LNCaP clone FGC (cell line): Measurements from ENCODE around the gene SBNO1.
A peak's percentile ranks its signal among the peaks of the same experiment; 100 is the strongest.

Experiments used
- DNase-seq: peaks from one replicate; pipeline ENCODE4 v3.0.0-alpha.2; 2011; ENCODE audit warnings: low read depth
- H3K4me3 ChIP-seq: 2 replicates; pipeline ENCODE4 v1.5.1; 2011; ENCODE audit warnings: mild to moderate bottlenecking, low read depth, low read length, control low read depth
- TF ChIP-seq, protein P1 (sequence below): IDR thresholded peaks from 2 replicates; pipeline ENCODE4 v1.5.1; 2012; ENCODE audit warnings: mild to moderate bottlenecking; ENCODE audit not compliant: control insufficient read depth, insufficient read depth; ENCODE audit errors: extremely low read depth

Gene SBNO1

GRCh38 chr12:123391546-123392343 lies 27.1 kb upstream of the SBNO1 start:
- DNase-seq: no peak
- TF ChIP-seq, protein P1, sequence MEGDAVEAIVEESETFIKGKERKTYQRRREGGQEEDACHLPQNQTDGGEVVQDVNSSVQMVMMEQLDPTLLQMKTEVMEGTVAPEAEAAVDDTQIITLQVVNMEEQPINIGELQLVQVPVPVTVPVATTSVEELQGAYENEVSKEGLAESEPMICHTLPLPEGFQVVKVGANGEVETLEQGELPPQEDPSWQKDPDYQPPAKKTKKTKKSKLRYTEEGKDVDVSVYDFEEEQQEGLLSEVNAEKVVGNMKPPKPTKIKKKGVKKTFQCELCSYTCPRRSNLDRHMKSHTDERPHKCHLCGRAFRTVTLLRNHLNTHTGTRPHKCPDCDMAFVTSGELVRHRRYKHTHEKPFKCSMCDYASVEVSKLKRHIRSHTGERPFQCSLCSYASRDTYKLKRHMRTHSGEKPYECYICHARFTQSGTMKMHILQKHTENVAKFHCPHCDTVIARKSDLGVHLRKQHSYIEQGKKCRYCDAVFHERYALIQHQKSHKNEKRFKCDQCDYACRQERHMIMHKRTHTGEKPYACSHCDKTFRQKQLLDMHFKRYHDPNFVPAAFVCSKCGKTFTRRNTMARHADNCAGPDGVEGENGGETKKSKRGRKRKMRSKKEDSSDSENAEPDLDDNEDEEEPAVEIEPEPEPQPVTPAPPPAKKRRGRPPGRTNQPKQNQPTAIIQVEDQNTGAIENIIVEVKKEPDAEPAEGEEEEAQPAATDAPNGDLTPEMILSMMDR: no peak
- no peak overlapping the region for H3K4me3 ChIP-seq

DNA sequence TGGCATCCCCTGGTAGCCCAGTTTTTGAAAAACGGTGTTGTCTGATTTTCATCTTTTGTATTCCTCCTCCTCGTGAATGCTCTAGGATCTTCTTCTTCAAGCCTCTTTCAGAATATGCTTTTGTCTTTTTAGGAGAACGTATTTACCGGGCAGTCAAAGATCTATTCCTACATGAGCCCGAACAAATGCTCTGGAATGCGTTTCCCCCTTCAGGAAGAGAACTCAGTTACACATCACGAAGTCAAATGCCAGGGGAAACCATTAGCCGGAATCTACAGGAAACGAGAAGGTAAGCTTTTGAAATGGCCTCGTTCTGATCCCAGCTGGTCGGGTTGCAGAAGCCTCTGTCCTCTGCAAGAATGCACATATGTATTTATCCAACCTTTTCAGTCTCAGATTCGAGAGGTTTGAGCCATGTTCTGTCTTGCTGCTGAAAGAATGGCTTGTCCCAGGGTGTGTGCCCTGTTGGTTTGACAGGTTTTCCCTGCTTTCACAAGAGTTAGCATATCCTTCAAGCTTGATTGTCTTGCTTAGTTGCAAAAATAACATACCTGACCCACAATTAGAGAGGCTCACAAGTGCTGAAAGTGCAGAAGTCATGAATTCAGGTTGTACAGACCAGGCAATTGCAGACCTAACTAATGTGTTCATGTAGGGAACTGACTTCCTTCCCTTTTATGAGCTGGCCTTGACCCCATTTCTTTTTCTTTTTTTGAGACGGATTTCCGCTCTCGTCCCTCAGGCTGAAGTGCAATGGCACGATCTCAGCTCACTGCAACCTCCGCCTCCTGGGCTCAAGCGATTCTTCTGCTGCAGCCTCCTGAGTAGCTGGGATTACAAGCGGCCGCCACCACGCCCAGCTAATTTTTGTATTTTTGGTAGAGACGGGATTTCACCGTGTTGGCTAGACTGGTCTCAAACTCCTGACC lies 26.1 kb upstream of the SBNO1 start:
- TF ChIP-seq, protein P1: no peak

GRCh38 chr12:123389560-123390351 lies 25.1 kb upstream of the SBNO1 start:
- peak overlapping the region; percentile 65 for H3K4me3 ChIP-seq
- TF ChIP-seq, protein P1: no peak
- DNase-seq: peak; percentile 58

More for the DNA sequence above, 26.1 kb upstream of the SBNO1 start:
- no peak for DNase-seq
- peak overlapping the region; percentile 65 for H3K4me3 ChIP-seq

GRCh38 chr12:123388951-123389559 lies 24.4 kb upstream of the SBNO1 start:
- no peak for DNase-seq
- TF ChIP-seq, protein P1: no peak
- H3K4me3 ChIP-seq: no peak overlapping the region; the same call in 1 of the 2 replicates

DNA sequence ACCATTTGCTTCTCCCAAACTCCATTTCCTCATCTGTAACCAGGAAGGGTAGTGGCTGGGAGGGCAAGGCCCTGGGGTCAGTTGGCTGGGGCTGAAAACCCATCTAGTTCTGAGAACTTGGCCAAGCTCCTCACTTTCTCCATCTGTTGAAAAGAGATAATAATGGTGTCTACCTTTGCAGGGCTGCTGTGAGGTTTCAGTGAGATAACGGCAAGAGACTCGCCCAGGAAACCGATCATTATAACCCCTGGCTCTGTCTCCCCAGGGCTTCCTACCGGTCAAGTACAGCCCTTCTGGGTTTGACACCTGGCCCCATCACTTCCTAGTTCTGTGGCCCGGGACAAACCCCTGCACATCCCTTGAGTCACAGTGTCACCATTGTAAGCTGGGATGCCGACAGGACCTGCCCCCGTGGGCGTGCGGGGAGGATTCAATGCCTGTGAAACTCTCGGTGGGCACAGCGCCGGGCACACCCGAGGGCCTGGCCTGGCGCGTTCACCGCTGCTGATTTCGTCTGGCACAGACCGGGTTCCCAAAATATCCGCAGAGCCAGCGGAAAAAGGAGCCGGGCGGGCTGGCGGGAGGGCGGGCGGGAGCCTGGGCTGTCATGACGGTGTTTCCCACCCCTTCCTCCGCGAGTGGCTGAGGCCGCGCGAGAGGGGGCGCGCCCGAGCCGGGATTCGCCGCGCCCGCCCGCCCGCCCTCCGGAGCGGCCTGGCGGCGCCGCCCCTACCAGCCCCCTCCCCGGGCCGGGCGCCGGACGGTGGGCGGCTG lies 23.7 kb upstream of the SBNO1 start:
- TF ChIP-seq, protein P1: no peak
- DNase-seq: no peak
- peak overlapping the region; percentile 58 for H3K4me3 ChIP-seq
